HG02885 (cell line): ENCODE measurements around the gene INPP5A.

Experiments
- ATAC-seq: cut with Tn5 transposase; IDR thresholded peaks from one replicate; pipeline ENCODE4 v1.9.1; 2021; ENCODE audit warnings: mild to moderate bottlenecking; ENCODE audit not compliant: unreplicated experiment, poor library complexity

The INPP5A gene

GRCh38 chr10:132637477-132638129 lies 100.0 kb downstream of the INPP5A start:
- ATAC-seq: no peak

GRCh38 chr10:132638130-132638515 lies 100.5 kb downstream of the INPP5A start:
- ATAC-seq: no peak

DNA sequence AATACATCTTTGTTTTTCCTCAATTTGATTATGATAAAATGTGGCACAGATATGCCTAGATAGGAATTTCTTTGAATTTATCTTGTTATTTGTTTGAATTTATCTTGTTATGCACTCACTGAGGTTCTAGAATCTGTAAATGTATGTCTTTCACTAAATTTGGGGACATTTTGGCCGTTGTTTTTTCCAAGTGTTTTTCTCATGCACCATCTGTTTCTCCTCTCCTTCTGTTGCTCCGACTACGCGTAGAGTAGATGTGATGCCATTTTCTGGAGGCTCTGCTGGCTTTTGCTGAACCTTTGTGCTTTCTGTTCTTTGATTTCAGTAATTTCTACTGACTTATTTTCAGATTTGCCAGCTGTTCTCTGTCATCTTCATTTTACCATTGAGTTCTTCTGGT lies 101.9 kb downstream of the INPP5A start:
- no peak for ATAC-seq

DNA sequence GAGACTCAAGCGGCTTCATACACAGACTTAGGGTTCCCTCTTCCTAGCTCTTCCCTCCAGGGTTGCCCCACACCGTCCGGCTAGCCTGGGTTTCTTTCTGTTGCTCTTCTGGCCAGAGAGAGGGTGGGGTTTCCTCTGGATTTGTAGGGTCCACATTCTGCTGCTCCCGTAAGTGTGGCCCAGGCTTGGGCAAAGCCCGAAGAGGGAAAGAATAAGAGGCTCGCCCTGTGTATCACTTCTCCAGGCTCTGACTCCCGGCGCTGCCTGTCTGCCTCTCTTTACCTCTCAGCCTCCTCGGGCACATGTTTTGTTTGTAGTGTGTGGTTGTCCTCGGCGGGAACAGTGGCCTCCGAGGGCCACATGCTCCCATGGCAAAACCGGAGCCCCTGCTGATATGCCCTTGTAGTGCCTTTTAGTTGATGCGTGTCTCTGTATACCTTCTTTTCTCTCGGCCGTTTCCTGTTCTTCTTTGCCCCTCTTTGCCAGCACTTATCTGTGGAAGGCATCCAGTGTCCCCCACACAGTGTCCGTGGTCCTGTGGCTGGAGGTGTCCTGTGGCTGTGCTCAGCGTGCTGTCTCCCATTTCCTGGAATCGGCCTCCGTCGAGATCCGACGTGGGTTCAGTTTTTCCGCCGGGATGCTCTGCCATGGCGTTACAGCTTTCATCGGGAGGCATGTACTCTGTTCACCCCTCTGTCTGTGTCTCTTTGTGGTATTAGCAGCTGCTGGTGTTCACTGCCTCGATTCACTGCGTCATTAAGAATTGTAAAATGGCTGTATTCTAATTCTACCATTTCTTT lies 102.9 kb downstream of the INPP5A start:
- ATAC-seq: no peak

- no peak for ATAC-seq
These were observed 103.8 kb downstream of the INPP5A start for GRCh38 chr10:132641401-132641800.

DNA sequence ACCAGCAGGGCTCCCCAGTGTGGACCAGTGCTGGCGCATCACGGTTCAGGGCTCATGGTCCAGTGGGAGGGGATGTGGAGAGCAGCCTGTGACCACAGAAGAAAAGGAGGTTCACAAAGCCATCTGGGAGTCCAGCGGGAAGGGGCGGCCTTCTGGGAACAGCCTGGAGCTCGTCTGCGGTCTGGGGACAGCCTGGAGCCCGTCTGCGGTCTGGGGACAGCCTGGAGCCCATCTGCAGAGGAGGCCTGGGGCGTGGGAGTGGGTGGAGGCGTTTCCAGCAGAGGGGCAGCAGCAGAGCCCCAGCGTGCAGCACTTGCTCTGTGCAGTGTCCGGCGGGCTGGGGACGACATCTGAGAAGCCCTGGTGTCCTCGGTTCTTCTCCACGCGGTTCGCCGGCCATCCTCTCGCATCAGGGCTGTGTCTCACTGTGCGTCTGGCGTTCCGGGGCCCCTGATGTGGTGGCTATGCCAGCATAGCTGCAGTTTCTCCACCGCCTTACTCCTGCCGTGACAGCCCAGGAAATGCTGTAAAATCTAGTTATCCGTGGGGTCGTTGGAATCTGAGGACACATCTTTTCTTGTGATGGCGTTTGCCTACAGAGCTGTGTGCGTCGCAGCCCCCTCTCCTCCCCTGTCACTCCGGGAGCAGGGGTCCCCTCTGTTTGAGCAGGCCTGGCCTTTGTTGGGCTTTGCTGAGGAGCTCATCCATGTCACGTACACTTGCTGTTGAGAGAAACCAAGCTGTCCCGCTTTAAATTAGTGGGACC lies 104.6 kb downstream of the INPP5A start:
- ATAC-seq: no peak

DNA sequence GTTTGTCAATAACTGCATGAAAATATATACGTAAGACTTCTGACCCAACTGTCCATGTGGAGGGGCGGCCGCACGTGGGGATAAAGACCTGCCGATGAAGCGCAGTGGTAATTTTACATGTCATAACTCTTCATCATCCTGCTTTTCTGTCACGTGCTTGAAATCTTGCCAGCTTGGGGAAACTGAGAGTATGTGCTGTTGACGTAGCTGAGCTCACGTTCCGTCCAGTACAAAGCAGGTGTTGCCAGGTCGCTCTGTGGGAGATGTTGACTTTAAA lies 105.1 kb downstream of the INPP5A start:
- ATAC-seq: no peak

GRCh38 chr10:132643709-132644526 lies 106.3 kb downstream of the INPP5A start:
- ATAC-seq: no peak

- no peak for ATAC-seq
These were observed 107.1 kb downstream of the INPP5A start for GRCh38 chr10:132644527-132645246.

DNA sequence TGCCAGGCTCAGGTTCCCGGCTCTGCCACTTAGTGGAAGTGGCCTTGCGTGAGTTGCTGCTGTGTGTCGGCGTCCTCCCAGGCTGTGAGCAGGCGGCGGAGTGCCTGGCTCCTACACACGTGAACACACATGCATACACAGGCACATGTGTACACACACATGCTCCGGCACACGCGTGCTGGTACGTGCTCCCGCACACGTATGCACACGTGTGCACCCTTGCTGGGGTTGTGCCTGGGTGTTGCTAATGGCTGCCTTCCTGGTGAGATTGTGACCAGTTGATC lies 107.6 kb downstream of the INPP5A start:
- ATAC-seq: no peak

DNA sequence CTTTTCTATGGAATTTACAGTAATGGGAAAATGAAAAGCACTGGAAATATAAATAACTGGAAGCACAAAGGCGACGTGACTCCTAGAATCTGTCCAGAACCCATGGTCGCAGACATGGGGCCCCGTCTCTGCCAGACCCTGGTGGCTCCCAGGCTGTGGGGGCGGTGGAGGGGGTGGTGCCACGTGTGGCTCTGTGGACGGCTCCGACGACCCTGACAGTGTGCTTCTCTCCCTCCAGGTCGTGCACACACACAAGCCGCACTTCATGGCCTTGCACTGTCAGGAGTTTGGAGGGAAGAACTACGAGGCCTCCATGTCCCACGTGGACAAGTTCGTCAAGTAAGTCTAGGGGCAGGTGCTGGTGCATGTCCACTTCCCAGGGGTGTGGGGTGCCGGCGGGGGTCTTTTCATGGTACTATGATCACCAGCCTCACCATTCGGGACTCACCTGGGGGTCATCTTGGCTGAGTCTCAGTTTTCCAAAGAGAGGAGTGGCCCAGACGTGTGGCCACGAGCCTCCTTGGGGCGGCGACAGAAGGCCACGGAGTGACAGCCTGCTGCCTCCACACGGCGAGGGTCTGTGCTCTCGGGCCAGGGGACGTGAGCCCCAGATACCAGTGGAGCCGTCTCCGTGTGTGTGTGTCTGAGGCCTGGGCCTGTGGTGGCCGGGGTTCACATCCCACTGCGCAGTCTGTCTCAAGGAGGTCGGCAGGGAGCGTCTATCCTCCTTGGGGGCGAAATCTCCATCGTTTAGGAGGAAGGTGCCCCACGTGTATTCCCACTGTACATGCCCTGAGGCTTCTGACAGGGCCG lies 108.2 kb downstream of the INPP5A start:
- no peak for ATAC-seq

- no peak for ATAC-seq
These were observed 109.0 kb downstream of the INPP5A start for GRCh38 chr10:132646443-132647097.

DNA sequence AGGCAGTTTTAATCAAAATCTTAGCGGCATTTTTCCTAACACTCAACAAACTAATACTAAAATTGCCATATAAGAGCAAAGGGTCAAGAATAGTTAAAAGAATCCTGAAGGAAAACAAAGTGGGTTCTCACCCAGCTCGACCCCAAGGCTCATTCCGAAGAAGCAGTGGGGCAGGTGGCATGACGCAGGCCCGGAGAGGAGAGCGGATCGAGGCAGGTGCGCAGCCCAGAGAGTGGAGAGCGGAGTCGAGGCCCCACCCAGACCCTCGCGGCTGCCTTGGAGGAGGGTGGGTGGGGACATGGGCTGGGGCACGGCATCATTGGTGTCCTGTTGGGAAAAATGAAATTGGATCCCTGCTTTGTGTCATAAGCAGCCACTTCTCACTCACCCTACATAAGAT lies 109.8 kb downstream of the INPP5A start:
- no peak for ATAC-seq

DNA sequence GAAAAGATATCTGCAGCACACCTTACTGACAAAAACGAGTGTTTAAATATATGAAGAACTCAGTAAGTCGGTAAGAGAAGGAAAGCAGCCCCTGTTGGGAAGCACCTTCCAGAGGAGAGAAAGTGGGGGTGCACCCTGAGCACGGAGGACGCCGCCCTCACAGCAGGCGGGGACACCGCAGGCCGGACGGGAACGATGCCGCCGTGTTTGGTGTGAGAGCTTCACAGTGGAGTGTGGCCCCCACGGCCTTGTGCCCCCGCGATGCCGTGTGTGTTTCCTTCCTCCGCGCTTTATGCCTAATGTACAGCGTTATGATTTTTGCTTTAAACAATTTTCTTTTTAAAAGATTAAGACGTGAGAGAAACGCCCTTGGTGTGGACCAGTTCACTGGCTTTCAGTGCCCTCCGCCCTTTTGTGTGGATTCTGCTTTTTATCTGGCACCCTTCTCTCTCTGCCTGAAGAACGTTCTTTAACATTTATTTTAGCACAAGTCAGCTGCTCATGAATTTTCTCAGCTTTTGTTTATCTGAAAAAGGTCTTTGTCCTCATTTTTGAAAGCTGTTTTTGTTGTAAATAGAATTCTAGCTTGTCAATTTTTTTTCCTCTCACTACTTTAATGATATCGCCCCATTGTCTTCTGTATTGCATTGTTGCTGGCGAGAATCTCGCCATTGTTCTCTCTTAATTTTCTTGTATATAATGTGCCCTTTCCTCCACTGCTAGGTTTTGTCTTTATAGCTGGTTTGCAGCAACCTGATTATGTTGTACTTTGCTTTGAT lies 110.7 kb downstream of the INPP5A start:
- ATAC-seq: no peak

GRCh38 chr10:132648851-132649528 lies 111.4 kb downstream of the INPP5A start:
- ATAC-seq: no peak

- ATAC-seq: no peak
These were observed 112.2 kb downstream of the INPP5A start for GRCh38 chr10:132649651-132650360.

- no peak for ATAC-seq
These were observed 113.1 kb downstream of the INPP5A start for GRCh38 chr10:132650611-132651250.
